Stimulated activated CD4-positive, alpha-beta T cell treated with anti-CD3 and anti-CD28 coated beads, TNF-alpha, amount 100 ng/mL, for 48 hours (primary cell): ENCODE data around the gene DLGAP3.
"Not testable (repeated sequence)": the region's sequence is repeated elsewhere in the genome, so short reads cannot be mapped to it uniquely, and the experiment has no call there.

ENCODE experiments used
- DNase-seq, 3 donors: peaks; one replicate each; pipeline ENCODE4 v3.0.0-alpha.2; 2020; ENCODE audit warnings: low read depth in 3 of 3

DLGAP3 gene

DNA sequence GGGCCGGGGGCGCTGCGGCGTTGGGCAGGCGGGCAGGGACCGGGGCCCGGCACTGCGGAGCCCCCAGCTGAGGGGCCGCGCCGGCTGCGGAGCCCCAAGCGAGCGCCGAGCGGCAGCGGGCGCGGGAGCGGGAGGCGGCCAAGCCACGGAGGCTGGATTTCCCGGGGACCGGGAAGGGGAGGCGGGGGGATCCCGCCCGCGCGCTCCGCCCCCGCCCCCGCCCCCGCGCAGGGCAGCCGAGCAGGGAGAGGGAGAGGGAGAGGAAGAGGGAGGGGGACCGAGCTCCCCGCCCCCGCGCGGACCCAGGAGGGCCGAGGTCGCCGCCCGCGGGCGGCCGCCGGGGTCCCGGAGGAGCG, at the start of gene DLGAP3:
Gene DLGAP3 (minus strand): TSS at position 154 of the 356 bp plus-strand sequence. CDS start 24,267 bp downstream, outside the sequence.
- no peak for DNase-seq

GRCh38 chr1:34978921-34979320, 49.5 kb upstream of the DLGAP3 start:
- DNase-seq: no peak

GRCh38 chr1:34977858-34978257, 48.4 kb upstream of the DLGAP3 start:
- no peak for DNase-seq

DNA sequence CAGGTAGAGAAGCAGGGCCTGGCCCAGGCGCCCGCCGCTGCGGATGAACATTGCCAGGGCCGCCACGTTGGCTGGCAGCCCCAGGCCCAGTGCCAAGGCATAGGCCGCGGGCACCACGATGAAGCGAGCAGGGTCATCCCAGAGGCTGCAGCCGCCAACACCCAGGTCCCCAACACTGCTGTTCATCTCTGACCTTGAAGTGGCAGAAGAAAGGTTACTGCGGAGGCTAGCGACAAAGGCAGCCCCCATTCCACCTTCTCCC, 47.7 kb upstream of the DLGAP3 start:
- DNase-seq: no peak

DNA sequence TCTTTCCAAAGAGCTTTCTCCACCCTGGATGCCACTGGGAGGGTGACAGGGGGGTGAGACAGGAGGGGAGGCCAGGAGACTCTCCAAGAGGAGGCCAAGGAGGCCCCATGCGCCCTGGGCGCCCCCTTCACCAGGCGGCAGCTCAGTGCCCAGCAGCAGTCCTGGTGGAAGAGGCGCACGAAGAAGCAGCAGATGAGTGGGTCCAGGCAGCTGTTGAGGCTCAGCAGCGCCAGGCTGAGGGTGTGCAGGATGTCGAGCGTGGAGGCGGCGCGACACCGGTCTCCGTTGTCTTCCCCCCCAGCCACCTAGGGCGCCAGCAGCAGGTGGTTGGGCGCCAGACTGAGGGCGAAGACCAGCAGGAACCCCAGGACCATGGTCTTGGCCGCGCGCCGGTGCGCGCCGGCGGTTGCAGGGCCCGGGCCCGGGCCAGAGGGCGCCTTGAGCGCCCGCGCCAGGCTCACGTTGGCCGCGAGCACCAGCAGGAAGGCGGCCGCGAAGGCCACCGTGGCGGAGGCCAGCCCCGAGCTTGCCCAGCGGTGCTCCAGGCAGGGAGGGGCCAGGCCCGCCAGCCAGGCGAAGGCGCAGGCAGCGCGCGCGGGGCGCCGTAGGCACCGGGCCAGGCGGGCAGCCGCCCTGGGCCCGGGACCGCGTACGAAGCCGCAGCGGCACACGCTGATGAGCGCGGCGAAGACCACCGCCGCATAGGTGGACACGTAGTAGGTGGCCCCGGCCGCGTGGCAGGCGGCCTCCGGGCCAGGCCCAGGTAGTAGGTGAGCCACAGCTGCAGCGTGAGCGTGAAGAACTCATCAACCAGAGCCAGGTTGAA, 47.1 kb upstream of the DLGAP3 start:
- no peak for DNase-seq

DNA sequence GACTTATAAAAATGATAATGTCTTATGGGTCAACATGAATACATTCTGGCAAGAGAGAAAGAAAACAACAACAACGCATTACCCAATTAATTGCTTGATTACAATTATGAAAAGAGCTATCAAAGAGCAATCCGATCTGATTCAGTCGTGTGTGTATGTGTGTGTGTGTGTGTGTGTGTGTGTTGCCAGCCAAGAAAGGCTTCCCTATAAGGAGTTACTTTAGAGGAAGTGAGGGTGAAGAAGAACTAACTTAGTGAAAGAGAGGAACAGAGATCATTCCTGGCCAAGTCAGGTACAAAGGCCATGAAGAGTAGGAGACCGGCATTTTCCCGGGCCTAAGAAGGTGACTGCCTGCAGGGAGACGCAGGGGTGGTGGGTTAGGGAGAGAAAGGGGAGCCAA, 46.3 kb upstream of the DLGAP3 start:
- DNase-seq: no peak

- no peak for DNase-seq
Measured at GRCh38 chr1:34975338-34975737, 45.9 kb upstream of the DLGAP3 start.

DNA sequence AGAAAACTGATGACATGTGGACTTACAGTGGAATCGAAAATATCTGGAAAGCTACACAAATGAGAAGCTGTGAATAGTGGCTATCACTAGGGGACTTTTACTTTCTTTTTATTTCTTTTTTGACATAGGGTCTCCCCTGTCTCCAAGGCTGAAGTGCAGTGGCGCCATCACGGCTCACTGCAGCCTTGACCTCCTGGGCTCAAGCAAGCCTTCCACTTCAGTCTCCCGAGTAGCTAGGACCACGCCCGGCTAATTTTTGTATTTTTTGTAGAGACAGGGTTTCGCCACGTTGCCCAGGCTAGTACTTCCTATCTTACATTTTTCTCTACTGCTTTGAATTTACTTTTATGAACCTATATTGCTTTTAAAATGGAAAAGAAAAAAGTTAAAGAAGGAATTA, 45.2 kb upstream of the DLGAP3 start:
- DNase-seq: no peak

- no peak for DNase-seq
Measured at GRCh38 chr1:34973326-34973725, 43.9 kb upstream of the DLGAP3 start.

GRCh38 chr1:34970829-34971228, 41.4 kb upstream of the DLGAP3 start:
- DNase-seq: no peak

DNA sequence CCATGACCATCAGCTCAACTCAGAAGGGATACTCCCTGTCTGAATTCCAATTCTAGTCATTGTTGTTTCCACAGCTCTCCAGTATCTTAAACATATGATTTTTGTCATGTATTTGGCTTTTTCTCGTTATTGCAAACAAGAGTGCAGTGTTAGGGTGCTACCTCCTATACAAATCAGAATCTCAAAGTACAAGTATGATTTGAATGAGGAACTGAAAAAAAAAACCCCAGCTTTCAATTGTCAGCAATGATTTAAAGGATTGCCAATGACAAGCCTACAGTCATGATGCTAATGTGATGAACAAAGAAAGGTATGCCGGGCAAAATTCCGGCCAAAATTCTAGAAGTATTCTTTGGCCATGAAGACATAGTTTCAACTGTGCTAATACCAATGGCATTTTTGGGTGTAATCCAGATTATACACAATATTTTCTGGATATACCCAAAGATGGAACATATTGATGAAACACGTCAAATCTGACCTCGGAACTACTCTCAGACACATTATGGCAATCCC, 40.8 kb upstream of the DLGAP3 start:
- no peak for DNase-seq

DNA sequence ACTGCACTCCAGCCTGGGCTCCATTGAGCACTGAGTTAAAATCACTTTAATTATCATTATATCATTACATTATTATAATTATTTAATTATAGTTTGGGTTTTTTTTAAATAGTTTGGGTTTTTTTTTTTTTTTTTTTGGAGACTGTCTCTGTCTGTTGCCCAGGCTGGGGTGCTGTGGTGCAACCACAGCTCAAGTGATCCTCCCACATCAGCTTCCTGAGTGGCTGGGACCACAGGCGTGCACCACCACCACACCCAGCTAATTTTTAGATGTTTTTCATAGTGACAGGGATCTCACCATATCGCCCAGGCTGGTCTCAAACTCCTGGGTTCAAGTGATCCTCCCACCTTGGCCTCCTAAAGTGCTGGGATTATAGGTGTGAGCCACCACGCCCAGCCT, 38.8 kb upstream of the DLGAP3 start:
- DNase-seq: not testable (repeated sequence)

DNA sequence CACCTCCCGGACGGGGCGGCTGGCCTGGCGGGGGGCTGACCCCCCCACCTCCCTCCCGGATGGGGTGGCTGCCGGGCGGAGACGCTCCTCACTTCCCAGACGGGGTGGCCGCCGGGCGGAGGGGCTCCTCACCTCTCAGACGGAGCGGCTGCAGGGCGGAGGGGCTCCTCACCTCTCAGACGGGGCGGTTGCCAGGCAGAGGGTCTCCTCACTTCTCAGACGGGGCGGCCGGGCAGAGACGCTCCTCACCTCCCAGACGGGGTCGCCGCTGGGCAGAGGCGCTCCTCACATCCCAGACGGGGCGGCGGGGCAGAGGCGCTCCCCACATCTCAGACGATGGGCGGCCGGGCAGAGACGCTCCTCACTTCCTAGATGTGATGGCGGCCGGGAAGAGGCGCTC, 38.2 kb upstream of the DLGAP3 start:
- not testable (repeated sequence) for DNase-seq

GRCh38 chr1:34965597-34965996, 36.1 kb upstream of the DLGAP3 start:
- DNase-seq: no peak

DNA sequence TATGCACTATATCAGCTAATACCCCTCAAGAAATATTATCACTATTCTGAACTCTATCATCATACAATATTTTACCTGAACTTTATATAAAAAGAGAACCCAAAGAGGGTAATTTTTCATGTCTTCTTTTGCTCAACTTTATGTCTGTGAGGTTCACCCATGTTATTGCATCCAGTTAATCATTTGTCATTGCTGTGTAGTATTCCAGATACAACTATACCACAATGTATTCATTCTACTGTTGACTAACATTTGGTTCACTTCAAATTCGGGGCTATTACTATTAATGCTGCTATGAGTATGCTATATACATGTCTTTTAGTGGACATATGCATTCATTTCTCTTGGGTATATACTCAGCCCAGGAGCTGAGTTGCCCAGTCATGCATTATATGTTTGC, 21.0 kb upstream of the DLGAP3 start:
- DNase-seq: no peak

DNA sequence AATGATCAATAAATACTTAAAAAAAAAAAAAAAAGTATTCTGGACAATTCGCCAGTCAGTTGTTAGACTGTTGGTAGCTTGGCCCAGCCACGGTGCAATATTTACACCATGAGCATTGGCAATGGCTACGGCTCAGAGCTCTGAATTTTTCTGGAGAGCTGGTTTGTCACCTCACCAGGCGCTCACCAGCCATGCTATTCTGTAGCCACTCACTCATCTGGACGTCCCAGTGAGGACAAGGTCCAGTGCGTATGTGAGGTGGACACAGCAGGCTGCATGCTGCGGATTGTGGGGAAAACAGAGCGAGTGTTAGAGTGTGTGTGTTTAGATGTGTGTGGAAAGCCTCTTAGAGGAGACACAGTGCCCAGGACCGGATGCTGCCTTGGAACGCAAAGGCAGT, 19.3 kb upstream of the DLGAP3 start:
- not testable (repeated sequence) for DNase-seq

GRCh38 chr1:34947641-34948314, 18.3 kb upstream of the DLGAP3 start:
- DNase-seq: not testable (repeated sequence)

- no peak for DNase-seq
Measured at GRCh38 chr1:34946211-34946610, 16.8 kb upstream of the DLGAP3 start.

- not testable (repeated sequence) for DNase-seq
Measured at GRCh38 chr1:34941798-34942197, 12.3 kb upstream of the DLGAP3 start.

DNA sequence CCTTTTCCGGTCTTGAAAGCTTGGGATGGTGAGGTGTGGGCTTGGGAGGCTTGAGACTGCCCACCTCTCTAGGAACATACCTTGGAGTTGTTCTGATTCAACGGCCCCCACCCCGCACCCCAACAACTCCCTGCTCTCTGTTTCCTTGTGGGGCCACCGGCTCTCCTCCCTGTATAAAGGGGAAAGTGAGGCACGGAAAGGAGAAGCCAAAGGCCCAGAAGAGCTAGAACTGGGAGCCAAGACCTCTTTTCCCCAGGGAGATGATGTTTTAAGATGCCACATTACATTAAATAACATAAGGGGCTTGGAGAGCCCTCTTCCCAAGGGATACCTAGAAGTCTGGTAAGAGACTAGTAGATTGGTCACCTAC, 1.2 kb upstream of the DLGAP3 start:
- DNase-seq: no peak

DNA sequence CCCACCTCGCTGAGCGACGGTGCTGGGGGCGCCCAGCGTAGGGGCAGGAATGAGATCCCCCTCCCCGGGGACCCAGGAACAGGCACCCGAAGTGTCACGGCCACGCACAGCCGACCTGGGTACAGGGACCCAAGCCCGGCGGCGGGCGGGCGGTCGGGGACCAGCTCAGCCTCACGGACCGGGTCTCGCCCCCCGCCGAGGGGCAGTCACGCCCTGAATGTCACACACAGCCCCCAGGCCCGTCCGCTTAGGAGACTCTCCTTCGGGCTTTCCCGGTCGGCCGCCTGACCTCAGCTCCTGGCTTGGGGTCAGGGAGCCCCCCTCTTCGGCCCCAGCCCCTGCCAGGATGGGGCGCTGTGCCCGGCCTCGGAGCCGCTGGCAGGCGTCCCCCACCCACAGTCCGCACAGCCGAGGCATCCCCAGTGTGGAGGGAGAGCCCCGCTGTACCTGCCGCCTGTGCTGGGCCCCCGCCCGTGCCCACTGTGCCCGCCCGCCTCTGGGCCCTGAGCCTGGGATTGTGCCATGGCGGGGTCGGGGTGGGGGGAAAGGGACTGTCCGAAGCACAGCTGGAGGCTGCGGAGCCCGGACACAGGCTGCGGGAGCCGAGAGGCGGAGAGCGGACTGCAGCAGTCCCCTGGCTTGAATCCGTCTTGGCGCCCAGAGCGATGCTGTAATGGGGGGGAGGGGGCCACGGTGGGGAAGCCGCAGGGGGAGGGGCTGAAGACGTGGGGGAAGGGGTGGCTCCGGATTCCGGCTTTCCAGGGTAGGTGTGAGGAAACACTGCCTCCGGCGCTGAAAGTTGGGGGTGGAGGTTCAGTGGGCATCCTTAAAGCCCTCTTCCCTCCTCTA, 627 bp upstream of the DLGAP3 start:
- DNase-seq: no peak

GRCh38 chr1:34928699-34929496, 552 bp downstream of the DLGAP3 start:
- DNase-seq: no peak
